ENCODE results near the gene USP48.

DNA sequence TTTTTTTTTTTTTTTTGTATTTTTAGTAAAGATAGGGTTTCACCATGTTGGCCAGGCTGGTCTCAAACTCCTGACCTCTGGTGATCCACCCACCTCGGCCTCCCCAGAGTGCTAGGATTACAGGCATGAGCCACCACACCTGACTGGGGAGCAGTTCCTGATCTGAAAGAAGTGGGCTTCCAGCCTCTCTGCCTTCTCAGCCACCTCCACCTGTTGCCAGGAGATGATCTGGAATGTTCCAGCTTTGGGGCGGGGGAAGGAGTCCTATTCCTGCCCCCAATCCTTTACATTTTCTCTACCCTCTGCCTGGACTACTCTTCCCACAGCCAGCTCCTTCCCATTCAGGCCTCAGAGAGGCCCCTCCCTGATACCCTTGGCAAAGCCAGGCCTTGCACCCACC, 141.9 kb downstream of the USP48 start:
- TF ChIP-seq, protein P1, sequence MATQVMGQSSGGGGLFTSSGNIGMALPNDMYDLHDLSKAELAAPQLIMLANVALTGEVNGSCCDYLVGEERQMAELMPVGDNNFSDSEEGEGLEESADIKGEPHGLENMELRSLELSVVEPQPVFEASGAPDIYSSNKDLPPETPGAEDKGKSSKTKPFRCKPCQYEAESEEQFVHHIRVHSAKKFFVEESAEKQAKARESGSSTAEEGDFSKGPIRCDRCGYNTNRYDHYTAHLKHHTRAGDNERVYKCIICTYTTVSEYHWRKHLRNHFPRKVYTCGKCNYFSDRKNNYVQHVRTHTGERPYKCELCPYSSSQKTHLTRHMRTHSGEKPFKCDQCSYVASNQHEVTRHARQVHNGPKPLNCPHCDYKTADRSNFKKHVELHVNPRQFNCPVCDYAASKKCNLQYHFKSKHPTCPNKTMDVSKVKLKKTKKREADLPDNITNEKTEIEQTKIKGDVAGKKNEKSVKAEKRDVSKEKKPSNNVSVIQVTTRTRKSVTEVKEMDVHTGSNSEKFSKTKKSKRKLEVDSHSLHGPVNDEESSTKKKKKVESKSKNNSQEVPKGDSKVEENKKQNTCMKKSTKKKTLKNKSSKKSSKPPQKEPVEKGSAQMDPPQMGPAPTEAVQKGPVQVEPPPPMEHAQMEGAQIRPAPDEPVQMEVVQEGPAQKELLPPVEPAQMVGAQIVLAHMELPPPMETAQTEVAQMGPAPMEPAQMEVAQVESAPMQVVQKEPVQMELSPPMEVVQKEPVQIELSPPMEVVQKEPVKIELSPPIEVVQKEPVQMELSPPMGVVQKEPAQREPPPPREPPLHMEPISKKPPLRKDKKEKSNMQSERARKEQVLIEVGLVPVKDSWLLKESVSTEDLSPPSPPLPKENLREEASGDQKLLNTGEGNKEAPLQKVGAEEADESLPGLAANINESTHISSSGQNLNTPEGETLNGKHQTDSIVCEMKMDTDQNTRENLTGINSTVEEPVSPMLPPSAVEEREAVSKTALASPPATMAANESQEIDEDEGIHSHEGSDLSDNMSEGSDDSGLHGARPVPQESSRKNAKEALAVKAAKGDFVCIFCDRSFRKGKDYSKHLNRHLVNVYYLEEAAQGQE (tag by site-specific recombination; IDR thresholded peaks at IDR 0.05): no peak
- TF ChIP-seq, protein P2, sequence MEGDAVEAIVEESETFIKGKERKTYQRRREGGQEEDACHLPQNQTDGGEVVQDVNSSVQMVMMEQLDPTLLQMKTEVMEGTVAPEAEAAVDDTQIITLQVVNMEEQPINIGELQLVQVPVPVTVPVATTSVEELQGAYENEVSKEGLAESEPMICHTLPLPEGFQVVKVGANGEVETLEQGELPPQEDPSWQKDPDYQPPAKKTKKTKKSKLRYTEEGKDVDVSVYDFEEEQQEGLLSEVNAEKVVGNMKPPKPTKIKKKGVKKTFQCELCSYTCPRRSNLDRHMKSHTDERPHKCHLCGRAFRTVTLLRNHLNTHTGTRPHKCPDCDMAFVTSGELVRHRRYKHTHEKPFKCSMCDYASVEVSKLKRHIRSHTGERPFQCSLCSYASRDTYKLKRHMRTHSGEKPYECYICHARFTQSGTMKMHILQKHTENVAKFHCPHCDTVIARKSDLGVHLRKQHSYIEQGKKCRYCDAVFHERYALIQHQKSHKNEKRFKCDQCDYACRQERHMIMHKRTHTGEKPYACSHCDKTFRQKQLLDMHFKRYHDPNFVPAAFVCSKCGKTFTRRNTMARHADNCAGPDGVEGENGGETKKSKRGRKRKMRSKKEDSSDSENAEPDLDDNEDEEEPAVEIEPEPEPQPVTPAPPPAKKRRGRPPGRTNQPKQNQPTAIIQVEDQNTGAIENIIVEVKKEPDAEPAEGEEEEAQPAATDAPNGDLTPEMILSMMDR (tag by site-specific recombination; IDR thresholded peaks at IDR 0.05): no peak
